H1 (cell line): Measurements from ENCODE around the gene XRN2. TPM values are rescaled to one million over a fixed set of nuclear protein-coding genes. Genes with fewer than 3 reads are reported as not detected.

Source experiments
- CTCF ChIA-PET: fragments of 300-600 bp; sonication (Branson Sonifier 250); formaldehyde crosslinking; loops from one replicate; lab custom pipeline; 2021; ENCODE audit not compliant: partially characterized antibody; lab: Charles Lee
- POLR2A ChIA-PET: fragments of 300-600 bp; sonication (Branson Sonifier 250); formaldehyde crosslinking; loops from one replicate; lab custom pipeline; 2021; ENCODE audit warnings: inconsistent platforms; ENCODE audit not compliant: partially characterized antibody; lab: Charles Lee
- DNase-seq, 2 experiments: peaks; one replicate each; pipeline versions ENCODE4 v3.0.0 to v3.0.0-alpha.2; 2010 to 2022; ENCODE audit warnings: low spot score in 2 of 2, low read depth in 1 of 2, mixed read lengths in 1 of 2
- FAIRE-seq: peaks from 2 replicates; lab custom pipeline; 2011; peaks lifted over from hg19 to GRCh38; lab: Jason Lieb, UNC
- H2AFZ ChIP-seq: 2 replicates; pipeline ENCODE4 v1.8.1; 2012; ENCODE audit warnings: low read length, inconsistent platforms
- H2AK5ac ChIP-seq: 2 replicates; pipeline ENCODE4 v1.6.1; 2013; ENCODE audit warnings: low read depth, low read length
- H2BK120ac ChIP-seq: replicated peaks from 2 replicates; pipeline ENCODE3; 2013; ENCODE audit warnings: low read depth, low read length, inconsistent platforms
- H2BK12ac ChIP-seq: 2 replicates; pipeline ENCODE4 v1.6.1; 2013; ENCODE audit warnings: low read depth, low read length
- H2BK15ac ChIP-seq: 2 replicates; pipeline ENCODE4 v1.6.1; 2013; ENCODE audit warnings: low read length
- H2BK20ac ChIP-seq: 2 replicates; pipeline ENCODE4 v1.6.1; 2013; ENCODE audit warnings: low read length
- H2BK5ac ChIP-seq: 2 replicates; pipeline ENCODE4 v1.6.1; 2013; ENCODE audit warnings: low read depth, low read length
- H3K14ac ChIP-seq: 2 replicates; pipeline ENCODE4 v1.6.1; 2013; ENCODE audit warnings: inconsistent platforms; ENCODE audit not compliant: insufficient read length
- H3K18ac ChIP-seq: 2 replicates; pipeline ENCODE4 v1.6.1; 2013; ENCODE audit warnings: low read length; ENCODE audit errors: extremely low read depth
- H3K23ac ChIP-seq: 2 replicates; pipeline ENCODE4 v1.6.1; 2013; ENCODE audit warnings: inconsistent platforms; ENCODE audit not compliant: insufficient read length
- H3K23me2 ChIP-seq: 2 replicates; pipeline ENCODE4 v1.6.1; 2013; ENCODE audit warnings: low read depth, low read length
- H3K27ac ChIP-seq: 2 replicates; pipeline ENCODE4 v1.6.1; 2011; ENCODE audit warnings: low read depth, low read length, inconsistent platforms
- H3K27me3 ChIP-seq, 4 experiments: replicated peaks in 1 of 4; 1 replicate in 1 of 4; 2 replicates in 3 of 4; pipeline versions ENCODE4 v1.6.1 to v1.8.1; 2011 to 2013; ENCODE audit warnings: low read length in 3 of 4, mild to moderate bottlenecking in 3 of 4, inconsistent platforms in 2 of 4, mixed read lengths in 2 of 4, moderate library complexity in 1 of 4; ENCODE audit not compliant: control insufficient read depth in 3 of 4, insufficient read depth in 3 of 4; ENCODE audit errors: extremely low read depth in 1 of 4
- H3K36me3 ChIP-seq, 4 experiments: 2 replicates each; pipeline versions ENCODE4 v1.6.1 to v1.8.1; 2011 to 2013; ENCODE audit warnings: mild to moderate bottlenecking in 4 of 4, low read length in 3 of 4, moderate library complexity in 2 of 4, control low read depth in 1 of 4, inconsistent platforms in 1 of 4; ENCODE audit not compliant: insufficient read depth in 4 of 4, control insufficient read depth in 2 of 4
- H3K4ac ChIP-seq: replicated peaks from 2 replicates; pipeline ENCODE3; 2013; ENCODE audit warnings: low read length, low read depth, mixed read lengths, inconsistent platforms; ENCODE audit not compliant: insufficient read length
- H3K4me1 ChIP-seq, 4 experiments: replicated peaks in 1 of 4; 1 replicate in 1 of 4; 2 replicates in 3 of 4; pipeline versions ENCODE4 v1.6.1 to v1.8.1; 2011 to 2013; ENCODE audit warnings: low read length in 3 of 4, inconsistent platforms in 2 of 4, mixed read lengths in 1 of 4; ENCODE audit not compliant: insufficient read depth in 4 of 4, control insufficient read depth in 3 of 4
- H3K4me2 ChIP-seq, 2 experiments: 2 replicates each; pipeline versions ENCODE4 v1.6.1 to v1.8.1; 2011 to 2013; ENCODE audit warnings: low read depth in 2 of 2, low read length in 2 of 2, control low read depth in 1 of 2, inconsistent platforms in 1 of 2, mild to moderate bottlenecking in 1 of 2; ENCODE audit not compliant: insufficient read depth in 1 of 2
- H3K4me3 ChIP-seq, 4 experiments: fragments of 200-600, 300-600 bp in 1 of 4; sonication (generic), shearing (Covaris generic), sonication (Bioruptor Twin) in 1 of 4; 2 replicates each; pipeline versions ENCODE4 v1.5.1 to v1.8.1; 2011 to 2016; ENCODE audit warnings: low read length in 4 of 4, low read depth in 3 of 4, control low read depth in 2 of 4, inconsistent platforms in 2 of 4, mild to moderate bottlenecking in 2 of 4, mixed read lengths in 1 of 4, moderate library complexity in 1 of 4; ENCODE audit not compliant: insufficient read depth in 2 of 4; ENCODE audit errors: extremely low read depth in 1 of 4
- H3K56ac ChIP-seq: replicated peaks from 2 replicates; pipeline ENCODE3; 2013; ENCODE audit warnings: low read depth, mild to moderate bottlenecking, mixed read lengths, low read length, inconsistent platforms; ENCODE audit not compliant: insufficient read length
- H3K79me1 ChIP-seq: 2 replicates; pipeline ENCODE4 v1.6.1; 2013; ENCODE audit warnings: low read depth, low read length, control low read depth
- H3K79me2 ChIP-seq, 2 experiments: 2 replicates each; pipeline versions ENCODE4 v1.6.1 to v1.8.1; 2012 to 2013; ENCODE audit warnings: low read length in 2 of 2, mild to moderate bottlenecking in 2 of 2, inconsistent platforms in 1 of 2; ENCODE audit not compliant: insufficient read depth in 2 of 2, control insufficient read depth in 1 of 2
- H3K9ac ChIP-seq, 4 experiments: replicated peaks in 1 of 4; 1 replicate in 1 of 4; 2 replicates in 3 of 4; pipeline versions ENCODE4 v1.6.1 to v1.8.1; 2011 to 2013; ENCODE audit warnings: low read depth in 3 of 4, low read length in 3 of 4, control low read depth in 2 of 4, mild to moderate bottlenecking in 2 of 4, moderate library complexity in 2 of 4, inconsistent platforms in 1 of 4; ENCODE audit errors: extremely low read depth in 1 of 4
- H3K9me3 ChIP-seq, 2 experiments: 2 replicates each; pipeline versions ENCODE4 v1.6.1 to v1.8.1; 2012 to 2013; ENCODE audit warnings: mild to moderate bottlenecking in 2 of 2, moderate library complexity in 2 of 2, control low read depth in 1 of 2, inconsistent platforms in 1 of 2, low read depth in 1 of 2, low read length in 1 of 2, mixed read lengths in 1 of 2; ENCODE audit not compliant: insufficient read depth in 2 of 2
- H4K20me1 ChIP-seq, 2 experiments: replicated peaks in 1 of 2; 2 replicates each; pipeline versions ENCODE3 to v1.8.1; 2011 to 2013; ENCODE audit warnings: inconsistent platforms in 2 of 2, low read length in 2 of 2, mild to moderate bottlenecking in 1 of 2; ENCODE audit not compliant: insufficient read depth in 2 of 2, control insufficient read depth in 1 of 2
- H4K5ac ChIP-seq: 2 replicates; pipeline ENCODE4 v1.6.1; 2013; ENCODE audit warnings: low read length, low read depth, mixed read lengths, inconsistent platforms; ENCODE audit not compliant: insufficient read length
- H4K8ac ChIP-seq: 2 replicates; pipeline ENCODE4 v1.8.0; 2013; ENCODE audit warnings: mild to moderate bottlenecking, moderate library complexity, low read length, inconsistent platforms; ENCODE audit not compliant: insufficient read depth; ENCODE audit errors: extremely low read depth
- H4K91ac ChIP-seq: replicated peaks from 2 replicates; pipeline ENCODE3; 2013; ENCODE audit warnings: low read length, mixed read lengths, inconsistent platforms; ENCODE audit not compliant: insufficient read length
- HDAC6 ChIP-seq: IDR thresholded peaks from one replicate; pipeline ENCODE4 v1.7.1; 2012; ENCODE audit warnings: low read depth, mild to moderate bottlenecking, inconsistent platforms, low read length, moderate library complexity
- JUN ChIP-seq: IDR thresholded peaks from 2 replicates; pipeline ENCODE4 v1.6.1; 2011; ENCODE audit warnings: low read depth, mild to moderate bottlenecking, improper control_type of control experiment, low read length
- KDM1A ChIP-seq: fragments of 200-600, 300-600 bp; sonication (generic); IDR thresholded peaks from 2 replicates; pipeline ENCODE4 v1.7.1; 2016; ENCODE audit warnings: mild to moderate bottlenecking, low read length, borderline replicate concordance
- SIX5 ChIP-seq: IDR thresholded peaks from 2 replicates; pipeline ENCODE4 v1.6.1; 2011; ENCODE audit warnings: mild to moderate bottlenecking, low read depth, low read length
- ZNF274 ChIP-seq: IDR thresholded peaks from 2 replicates; pipeline ENCODE4 v1.7.0; 2012; ENCODE audit warnings: low read length, borderline replicate concordance; ENCODE audit errors: extremely low read depth
- WGBS, 2 experiments: shearing (Covaris generic) in 1 of 2; methylation state at CpG; one replicate each; pipeline versions ENCODE4 v1.1.6 to v1.1.7; 2013 to 2015; ENCODE audit warnings: low lambda C conversion rate in 2 of 2, mixed read lengths in 2 of 2, inconsistent platforms in 1 of 2, low coverage in 1 of 2, missing lambda C conversion rate in 1 of 2; ENCODE audit not compliant: insufficient replicate concordance in 2 of 2, insufficient coverage in 1 of 2, insufficient read length in 1 of 2; ENCODE audit errors: extremely low coverage in 1 of 2, missing lambda C conversion rate in 1 of 2; 5-methylcytosine and 5-hydroxymethylcytosine counted together
- polyA plus RNA-seq, 7 experiments: library from polyadenylated mRNA; depleted of rRNA in 3 of 7; stranded (reverse) in 5 of 7; unstranded in 2 of 7; fragments of >200 nt in 5 of 7; fragments of 200-250 nt in 2 of 7; gene quantifications; 1 replicate in 5 of 7; 2 replicates in 1 of 7; 4 replicates in 1 of 7; pipeline versions ENCODE4 v1.2.1 to v1.2.3, GENCODE V29; 2011 to 2013; ENCODE audit warnings: missing spikeins in 2 of 7, mixed read lengths in 2 of 7
- total RNA-seq: library from RNA; stranded (reverse); fragmentation: NEBNext Ultra II Directional; extraction: Animal tissue kit (Norgen Biotek cat#: 25700); gene quantifications from 2 replicates; pipeline ENCODE4 v1.2.1, GENCODE V29; 2021

The XRN2 gene
- total and polyA plus RNA-seq, 2 of the 8 experiments (the other 6 are each of a cell fraction or from before 2014, with no cell fraction given), result 60.3 to 139 TPM

GRCh38 chr20:21437248-21437647 lies 134.1 kb downstream of the XRN2 start:
- TF ChIP-seq SIX5 (no peak), ZNF274 (no peak), JUN (no peak), KDM1A (no peak), HDAC6 (no peak)
- POLR2A ChIA-PET, result no interaction called here
- H2AK5ac ChIP-seq, result no peak overlapping the region
- no peak overlapping the region for H3K14ac ChIP-seq
- FAIRE-seq (no peak), DNase-seq (no peak)
- H3K27ac ChIP-seq, result no peak overlapping the region
- no peaks in the 10 kb centered on the region for H3K79me1 ChIP-seq
- H2BK15ac ChIP-seq, result no peak overlapping the region
- peaks cover 0 to 4% (median 0%) of the 10 kb centered on the region in 4 experiments; a peak in 2 of 7 replicates for H3K4me1 ChIP-seq
- no peak overlapping the region for H2BK12ac ChIP-seq
- H3K23ac ChIP-seq, result no peak overlapping the region
- no peak overlapping the region for H4K91ac ChIP-seq
- no peak overlapping the region for H3K18ac ChIP-seq
- H3K4me3 ChIP-seq, result no peak overlapping the region
- H3K23me2 ChIP-seq, result no peaks in the 10 kb centered on the region
- H2AFZ ChIP-seq, result no peak overlapping the region
- H2BK20ac ChIP-seq, result no peak overlapping the region
- no peaks in the 10 kb centered on the region for H3K27me3 ChIP-seq
- no peaks in the 10 kb centered on the region for H3K79me2 ChIP-seq
- no peak overlapping the region for H3K4me2 ChIP-seq
- H3K9ac ChIP-seq, result no peak overlapping the region
- CTCF ChIA-PET, result no interaction called here
- no peak overlapping the region for H3K56ac ChIP-seq
- no peak overlapping the region for H4K8ac ChIP-seq
- no peak overlapping the region for H3K4ac ChIP-seq
- H2BK120ac ChIP-seq, result no peak overlapping the region
- no peaks in the 10 kb centered on the region for H4K20me1 ChIP-seq
- H2BK5ac ChIP-seq, result no peak overlapping the region
- no peaks in the 10 kb centered on the region for H3K9me3 ChIP-seq
- WGBS, 2 experiments, result 91% methylated on average over 1 of the region's 1 CpG; no CpG with 5 or more reads in 1 of the 2 experiments
- no peak overlapping the region for H4K5ac ChIP-seq
- H3K36me3 ChIP-seq, result no peaks in the 10 kb centered on the region
